HG02943 (cell line): ENCODE measurements around the gene ADGRD2.

ENCODE experiments used
- ATAC-seq: cut with Tn5 transposase; IDR thresholded peaks from one replicate; pipeline ENCODE4 v1.9.1; 2021; ENCODE audit warnings: mild to moderate bottlenecking, low read depth, moderate library complexity; ENCODE audit not compliant: unreplicated experiment

ADGRD2 gene

DNA sequence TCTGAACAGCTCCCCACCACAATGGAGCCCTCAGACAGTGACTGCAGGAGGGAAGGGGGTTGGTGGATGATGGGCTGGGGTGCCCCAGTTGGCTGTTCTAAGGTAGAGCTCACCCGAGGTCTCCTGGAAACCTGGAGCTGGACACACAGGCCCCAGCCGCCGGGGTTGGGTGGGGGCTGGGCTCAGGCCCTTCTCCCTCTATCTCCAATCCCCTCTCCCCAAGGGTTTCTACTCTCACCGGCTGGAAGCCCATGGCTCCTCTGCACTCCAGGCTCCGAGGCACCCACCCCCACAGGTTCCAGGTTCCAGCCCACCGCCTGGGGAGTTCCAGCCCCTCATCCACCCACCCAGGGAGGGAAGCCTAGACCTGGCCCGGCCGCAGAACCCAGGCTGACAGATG lies 56.2 kb downstream of the ADGRD2 start:
- no peak for ATAC-seq

DNA sequence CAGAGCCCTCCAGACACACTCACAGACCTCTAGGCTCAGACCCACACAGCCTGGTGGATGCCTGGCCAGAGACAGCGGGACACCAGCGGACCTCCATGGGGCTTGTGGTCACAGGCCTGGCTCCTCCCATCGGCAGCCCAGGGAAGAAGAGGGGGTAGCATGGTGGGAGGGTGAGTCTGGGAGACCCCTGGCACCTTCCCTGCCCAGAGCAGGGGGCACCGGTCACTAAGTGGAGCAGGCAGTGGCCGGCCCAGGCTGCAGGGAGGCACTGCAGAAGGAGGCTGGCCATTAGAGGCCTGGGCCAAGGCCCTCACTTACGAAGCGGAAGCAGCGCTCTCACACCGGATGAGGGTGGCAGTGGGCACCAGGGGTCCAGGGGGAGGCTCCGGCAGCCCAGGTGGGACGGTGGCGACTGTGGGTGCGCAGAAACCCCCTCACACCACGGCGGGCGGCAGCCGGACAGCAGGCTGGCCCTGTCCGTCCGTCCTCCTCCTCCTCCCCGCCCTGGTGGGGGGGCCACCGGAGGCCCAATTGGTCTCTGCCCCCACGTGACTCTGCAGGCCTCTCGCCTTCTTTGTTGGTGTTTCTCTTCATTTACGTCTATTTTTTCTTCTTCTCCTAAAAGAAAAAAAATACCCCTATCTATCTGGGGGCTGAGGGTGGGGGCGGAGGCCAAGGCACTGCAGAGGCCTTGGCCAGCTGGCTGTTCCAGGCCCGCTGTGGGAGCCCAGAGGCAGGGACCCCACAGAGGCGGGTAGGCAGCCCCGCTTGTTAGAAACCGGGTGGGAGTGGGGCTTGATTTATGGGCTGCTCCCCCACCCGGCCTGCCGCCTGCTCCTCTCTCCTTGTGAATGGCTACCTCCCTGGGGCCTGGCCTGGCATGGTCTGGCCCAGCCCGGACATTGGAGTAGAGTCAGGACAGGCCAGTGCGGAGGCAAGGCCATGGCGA lies 57.0 kb downstream of the ADGRD2 start, which contains the start of gene NR5A1:
Gene NR5A1, minus strand, starts transcription at position 469 of the 949 bp plus-strand sequence. CDS start 4,004 bp downstream, outside the sequence.
- no peak for ATAC-seq

DNA sequence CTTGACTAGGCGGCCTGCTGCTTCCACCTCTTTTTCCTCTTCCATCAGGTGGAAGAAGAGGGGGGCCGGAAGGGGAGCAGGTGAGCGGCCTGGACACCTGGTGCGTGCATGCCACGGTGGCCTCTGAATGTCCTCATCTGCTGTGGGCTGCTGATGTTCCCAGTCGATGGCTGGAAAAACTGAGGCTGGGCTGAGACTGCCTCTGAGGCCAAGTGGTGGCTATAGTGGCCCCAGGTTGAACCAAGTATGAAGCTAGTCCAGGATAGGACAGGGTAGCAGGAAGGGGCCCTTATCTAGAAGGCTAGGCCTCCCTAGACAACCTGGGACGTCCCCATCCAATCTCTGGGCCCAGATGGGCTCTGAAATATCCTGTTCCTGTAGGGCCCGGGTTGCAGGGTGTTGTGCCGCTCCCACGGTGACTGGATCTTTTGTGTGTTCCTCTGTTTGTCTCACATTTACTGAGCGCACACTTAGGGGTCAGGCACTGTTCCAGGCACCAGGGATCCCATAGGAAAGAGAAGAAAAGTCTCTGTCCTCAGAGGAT lies 57.7 kb downstream of the ADGRD2 start:
- ATAC-seq: no peak

DNA sequence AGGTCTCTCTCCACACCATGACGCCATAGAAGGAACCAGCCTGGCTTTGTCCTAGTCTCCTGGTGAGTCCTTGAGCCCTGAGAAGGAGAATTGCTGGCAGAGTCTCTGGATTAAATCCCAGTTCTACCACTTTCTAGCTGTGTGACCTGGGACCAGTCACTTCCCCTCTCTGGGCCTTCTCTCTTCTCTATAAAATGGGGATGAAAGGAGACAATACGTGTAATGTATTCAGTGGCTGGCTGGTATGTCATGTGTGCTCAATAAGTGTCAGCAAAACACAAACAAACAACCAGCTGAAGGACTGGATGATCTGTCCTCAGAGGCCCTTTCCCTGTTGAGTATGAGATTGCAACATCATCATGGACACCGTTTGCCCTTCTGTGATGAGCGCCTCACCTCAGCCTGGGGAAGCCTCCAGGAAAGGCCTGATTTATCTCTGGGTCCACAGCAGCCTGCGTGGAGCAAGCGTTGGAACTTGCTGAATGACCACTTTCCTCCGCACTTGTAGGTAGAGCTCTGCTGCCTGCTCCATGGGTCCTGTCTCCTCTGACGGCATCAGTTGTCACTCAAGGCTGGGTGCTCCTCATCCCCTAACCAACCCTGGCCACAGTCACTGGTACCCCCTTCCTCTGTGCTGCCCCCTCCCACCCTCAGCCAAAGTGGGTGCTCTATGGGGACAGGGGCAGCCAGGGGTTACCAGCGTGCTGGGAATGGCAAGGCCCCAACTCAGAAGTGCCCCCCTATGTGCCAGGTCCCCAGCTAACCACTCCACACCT lies 60.6 kb downstream of the ADGRD2 start:
- ATAC-seq: no peak

DNA sequence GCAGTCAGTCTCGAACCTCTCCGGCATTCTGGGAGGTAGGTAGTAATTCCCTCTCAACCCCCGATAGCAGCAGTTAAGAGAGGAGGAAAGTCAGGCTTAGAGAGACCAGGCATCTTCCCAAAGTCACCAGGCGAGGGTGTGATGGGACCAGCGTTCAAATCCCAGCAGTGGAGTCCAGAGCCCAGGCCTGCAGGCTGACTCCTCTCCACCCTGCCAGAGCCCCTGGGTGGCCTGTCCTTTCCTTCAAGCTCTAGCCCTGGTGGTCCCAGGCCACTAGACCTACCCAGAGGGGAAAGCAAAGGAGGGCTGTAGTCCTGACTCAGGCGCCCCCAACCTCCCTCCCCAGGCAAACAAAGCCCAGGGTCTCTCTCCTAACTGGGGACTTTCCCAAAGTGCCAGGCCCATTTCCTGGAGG lies 61.2 kb downstream of the ADGRD2 start:
- no peak for ATAC-seq

DNA sequence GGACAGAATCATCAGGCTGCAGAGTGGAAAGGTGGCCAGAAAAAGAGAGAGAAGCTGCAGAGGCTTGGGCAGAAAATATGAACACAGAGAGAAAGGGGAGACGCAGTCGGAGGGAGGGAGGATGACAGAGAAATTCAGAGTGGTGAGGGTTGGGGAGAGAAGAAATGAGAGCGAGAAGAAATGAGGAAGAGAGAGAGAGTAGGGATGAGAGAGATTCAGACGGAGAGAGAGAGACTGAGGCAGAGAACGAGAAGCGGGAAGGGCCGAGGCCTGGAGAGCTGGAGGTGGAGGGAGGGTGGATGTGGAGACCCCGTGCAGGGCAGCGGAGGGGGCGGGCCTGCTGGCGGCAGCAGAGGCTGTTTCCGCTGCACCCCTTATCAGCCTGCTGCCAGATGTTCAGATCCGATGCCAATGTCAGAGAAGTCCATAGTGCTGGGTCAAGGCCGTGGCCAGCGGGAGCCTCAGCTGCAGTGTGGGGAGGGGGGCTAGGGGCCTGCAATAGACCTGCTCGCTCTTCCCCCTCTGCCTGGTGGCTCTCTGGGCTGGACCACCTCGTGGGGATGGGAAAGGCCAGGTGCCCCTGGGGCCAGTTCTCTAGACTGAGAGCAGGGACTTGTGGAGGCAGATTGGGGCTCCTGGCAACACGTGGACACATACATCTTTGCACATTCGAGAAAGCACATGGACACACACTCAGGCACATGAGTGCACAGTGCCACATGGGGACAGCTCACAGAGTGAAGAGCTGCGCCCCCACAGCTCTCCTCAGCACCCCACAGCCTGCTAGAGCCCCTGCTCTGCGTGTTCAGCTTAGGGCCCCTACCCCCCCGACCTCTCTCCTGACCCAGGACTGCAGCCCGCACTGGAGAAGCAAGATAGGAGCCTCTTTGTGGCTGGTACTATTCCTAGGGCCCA lies 61.9 kb downstream of the ADGRD2 start:
- no peak for ATAC-seq

DNA sequence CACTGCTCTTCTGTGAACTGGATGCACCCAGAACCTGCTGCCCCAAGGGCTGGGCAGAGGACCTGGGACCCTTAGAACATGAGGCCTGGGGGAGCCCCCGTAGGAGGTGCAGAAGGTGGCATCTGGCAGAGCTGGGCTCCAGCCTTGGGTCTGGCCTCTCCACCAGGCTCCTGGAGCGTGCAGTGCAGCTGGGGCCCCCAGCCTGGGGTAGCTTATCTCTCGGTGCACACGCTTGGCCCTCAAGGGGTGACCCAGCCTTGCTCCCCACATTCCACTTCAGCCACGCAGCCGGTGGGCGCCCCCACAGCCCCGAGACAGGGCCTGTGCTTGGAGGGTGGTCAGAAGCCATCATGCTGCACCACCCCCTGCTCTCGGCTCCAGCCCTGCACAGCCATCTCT lies 62.6 kb downstream of the ADGRD2 start:
- ATAC-seq: no peak

DNA sequence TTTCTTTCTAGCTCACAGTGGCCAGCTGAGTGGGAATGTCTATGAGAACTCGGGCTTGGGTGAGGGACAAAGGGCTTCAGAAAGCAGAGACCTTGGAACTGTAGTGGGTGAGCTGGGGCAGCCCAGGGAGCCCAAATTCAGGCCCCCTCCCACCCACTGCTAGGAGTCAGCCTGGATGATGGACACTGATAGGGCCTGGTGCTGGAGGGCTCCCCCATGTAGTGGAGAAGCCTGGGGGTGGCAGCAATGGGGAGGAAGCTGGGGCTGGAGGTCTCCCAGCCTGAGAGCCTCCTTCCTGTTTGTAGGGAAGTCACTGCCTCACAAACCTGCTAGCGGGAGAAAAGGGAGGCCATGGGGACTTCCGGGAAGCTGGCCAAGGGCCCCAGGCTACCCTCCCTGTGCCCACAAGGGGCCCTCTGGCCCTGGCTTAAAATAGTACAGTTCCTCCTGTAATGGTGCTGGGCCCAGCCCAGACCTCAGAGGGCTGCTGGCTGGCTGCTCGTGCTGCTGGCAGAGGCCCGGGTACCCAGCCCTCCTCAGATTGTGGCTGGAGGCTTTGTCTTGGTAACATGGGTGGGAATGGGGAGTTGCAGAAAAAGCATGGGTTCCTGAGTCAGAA lies 63.2 kb downstream of the ADGRD2 start:
- ATAC-seq: no peak

DNA sequence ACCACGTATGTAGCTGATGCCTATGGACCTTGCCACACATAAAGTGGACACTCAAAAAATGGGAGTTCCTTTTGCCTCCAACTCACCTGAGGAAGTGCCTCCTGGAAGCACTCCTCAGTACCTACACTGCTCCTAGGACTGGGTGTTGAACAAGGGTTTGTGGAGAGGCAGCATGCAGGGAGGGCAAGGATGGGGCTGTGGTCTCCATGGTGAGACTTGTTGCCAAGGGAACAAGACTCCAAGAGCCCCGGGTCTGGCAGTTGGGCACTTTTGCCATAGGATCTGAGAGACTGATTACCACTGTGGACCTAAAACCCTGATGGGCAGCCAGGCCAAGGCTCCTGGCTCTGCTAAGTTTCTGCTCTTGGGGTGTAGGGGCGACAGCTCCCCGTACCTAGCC lies 63.9 kb downstream of the ADGRD2 start:
- no peak for ATAC-seq

DNA sequence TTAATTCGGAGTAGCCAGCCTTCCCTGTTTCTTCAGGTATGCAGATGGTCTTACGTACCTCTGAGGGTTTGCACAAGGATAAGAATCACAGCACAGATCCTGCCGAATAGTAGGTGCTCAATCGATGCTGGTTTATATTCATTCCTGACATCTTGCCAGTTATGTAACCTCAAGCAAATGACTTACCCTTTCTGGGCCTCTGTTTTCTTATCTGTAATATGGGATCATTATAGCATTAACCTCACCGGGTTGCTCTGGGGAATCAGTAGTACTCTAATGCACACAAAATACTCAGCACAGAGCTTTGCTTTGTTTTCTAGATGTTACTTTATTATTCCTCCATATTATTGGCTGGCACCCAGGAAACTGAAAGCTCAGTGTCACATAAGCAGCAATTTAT lies 64.6 kb downstream of the ADGRD2 start:
- no peak for ATAC-seq

DNA sequence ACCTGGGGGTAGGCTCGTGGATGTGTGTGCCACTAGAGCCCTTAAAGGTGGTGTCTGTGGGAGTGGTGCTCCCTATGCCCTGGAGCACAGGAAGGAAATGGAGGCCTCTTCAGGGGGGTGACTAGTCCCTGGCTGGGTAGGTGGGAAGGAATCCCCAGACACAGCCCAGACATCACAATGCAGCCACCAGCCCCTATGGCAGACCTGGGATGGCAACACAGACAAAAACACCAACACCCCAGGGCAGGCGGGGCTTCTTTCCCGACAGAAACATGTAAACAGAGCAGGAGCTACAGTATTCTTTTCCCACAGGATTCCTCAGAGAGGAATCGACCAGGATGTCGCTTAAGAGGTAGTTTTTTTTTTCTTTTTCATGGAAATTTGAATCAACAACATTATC lies 67.3 kb downstream of the ADGRD2 start:
- no peak for ATAC-seq

DNA sequence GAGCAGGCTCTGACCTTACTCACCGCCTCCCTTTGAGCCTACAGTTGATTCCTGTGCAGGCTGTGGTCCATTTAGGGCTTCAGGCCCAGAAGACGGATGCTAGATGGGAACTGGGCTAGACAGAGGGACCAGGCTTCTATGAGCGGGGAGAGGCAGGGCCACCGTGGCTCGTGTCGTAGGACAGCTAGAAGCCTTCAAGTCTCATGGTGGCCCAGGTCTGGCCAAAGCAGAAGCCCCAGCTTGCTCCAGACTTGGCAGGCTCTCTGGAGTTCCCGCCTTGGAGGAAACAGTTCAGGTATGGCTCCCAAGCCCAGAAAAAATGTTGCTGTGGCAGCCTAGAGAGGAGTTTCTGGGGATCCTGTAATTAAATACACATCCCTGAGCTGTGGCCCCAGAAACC lies 67.9 kb downstream of the ADGRD2 start:
- ATAC-seq: no peak

DNA sequence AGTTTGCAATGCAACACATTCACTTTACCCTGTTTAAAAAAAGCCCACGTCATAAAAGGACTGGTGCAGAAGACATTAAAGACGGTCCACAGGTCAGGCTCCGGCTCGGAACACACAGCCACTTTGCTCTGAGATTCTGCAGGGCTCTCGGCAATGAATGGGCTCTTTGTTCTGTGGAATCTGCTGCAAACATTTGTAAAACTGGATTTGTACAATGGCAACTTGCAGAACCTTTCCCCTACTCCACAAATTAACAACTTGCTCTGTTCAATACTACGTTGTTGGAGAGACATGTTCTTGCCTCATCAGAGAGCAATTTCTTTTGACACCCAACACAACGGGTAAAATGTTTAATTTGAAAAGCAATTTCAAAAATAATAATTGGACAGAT lies 70.0 kb downstream of the ADGRD2 start:
- ATAC-seq: no peak

DNA sequence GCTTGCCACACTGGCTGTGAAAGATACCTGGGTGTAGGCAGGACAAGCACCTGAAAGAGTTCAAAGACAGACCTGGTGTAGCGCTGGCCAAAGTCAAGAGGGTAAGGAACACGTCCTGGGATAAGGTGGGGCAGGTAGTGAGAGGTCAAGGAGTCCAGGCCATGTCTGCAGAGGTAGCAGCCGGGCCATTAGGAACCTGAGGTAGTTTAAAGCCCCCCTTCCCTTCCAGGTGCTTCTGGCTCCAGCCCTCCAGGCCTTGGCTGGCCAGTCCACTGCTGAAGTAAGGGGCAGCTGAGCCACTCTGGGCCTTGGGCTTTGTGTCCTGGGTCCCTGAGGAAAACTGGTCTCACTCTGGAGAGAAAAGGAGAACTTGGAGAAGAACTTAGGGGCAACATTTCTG lies 70.9 kb downstream of the ADGRD2 start:
- no peak for ATAC-seq

DNA sequence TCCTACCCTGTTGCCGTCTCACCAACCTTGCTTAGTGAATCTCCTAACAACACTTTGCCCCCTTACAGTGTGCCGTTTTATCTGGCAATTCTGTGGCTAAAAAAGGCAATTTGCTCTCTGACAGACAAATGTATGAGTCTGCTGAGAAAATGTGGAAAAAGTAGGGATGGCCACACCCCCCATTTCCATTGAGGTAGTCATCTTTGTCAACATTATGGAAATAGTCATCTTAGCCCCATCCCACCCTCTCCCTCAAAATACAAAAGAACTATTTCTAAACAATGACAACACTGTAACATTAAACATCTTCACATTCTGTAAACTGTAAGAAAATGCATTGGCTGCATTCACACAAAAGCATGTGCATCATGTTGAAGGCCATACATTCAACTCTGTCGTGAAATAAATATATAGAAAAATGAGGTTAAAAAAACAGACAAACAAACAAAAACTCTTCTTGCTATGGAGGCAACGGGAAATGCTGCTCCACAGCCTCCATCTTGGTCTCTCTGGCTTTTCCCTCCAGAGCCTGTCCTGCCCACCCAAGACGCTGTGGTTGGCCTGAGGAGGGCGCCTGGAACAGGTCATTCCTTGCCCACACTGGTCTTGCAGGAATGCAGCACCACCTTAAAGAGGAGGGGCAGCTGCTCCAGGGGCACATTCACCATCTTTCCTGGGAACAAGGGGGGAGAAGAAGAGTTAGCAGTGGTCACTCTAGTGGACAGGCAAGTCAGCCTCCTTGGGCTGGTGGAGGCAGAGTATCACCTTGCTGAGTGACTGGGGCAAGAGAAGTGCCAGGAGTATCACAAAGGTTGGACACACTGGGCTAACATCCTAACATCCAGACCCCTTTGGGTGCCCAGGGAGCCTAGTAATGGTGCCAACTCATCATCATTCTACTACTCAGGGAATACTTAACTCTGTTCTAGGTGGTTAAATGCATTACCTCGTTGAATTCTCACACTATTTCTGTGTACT lies 72.2 kb downstream of the ADGRD2 start:
- ATAC-seq: no peak

DNA sequence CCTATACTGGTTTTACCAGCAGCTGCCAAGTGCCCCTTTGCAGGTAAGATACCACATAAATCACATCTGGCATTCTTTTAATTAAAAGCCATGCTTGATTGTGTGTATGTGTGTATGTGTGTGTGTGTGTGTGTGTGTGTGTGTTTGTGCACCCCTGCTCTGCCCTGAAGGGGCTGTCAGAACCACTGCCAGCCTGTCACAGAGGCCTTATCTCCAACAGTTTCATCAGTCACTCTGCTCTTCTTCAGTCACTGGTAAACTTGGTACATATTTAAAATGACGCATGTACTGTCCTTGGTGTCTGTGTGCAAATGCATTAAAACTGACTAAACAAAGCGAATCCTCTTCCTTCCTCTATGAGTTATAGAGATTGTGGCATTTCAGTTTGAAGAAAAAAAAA lies 75.9 kb downstream of the ADGRD2 start:
- no peak for ATAC-seq

DNA sequence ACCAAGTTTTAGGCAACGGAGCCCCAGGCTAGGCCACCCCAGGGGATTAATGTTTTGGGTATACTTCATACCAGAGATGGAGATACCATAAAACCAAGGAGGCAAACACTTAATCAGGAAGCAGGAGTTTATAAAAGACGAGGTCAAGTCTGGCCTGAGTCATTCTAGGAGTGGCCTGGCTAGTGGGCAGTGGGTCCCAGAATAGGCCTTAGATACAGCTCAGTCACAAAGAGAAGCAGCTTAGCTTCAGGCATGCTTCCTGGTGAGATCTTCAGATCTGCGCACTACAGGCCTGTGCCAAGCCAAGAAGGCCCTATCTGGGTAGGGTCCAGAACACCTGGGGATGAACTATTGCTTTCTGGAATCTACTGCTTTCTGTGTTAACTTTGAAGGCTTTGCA lies 77.5 kb downstream of the ADGRD2 start:
- no peak for ATAC-seq
